ENCODE measurements around the gene NFIB.

The NFIB gene

GRCh38 chr9:14173713-14174112 is 140.2 kb downstream of the NFIB start:
- Histone ChIP-seq H3K27me3 (ENCODE audit: control insufficient read depth, insufficient read depth, low read length) (no peaks in the 10 kb centered on the region), H3K4me1 (ENCODE audit: control insufficient read depth, insufficient read depth, low read length) (peaks cover 2% of the 10 kb centered on the region), H3K4me3 (ENCODE audit: low read length) (no peak overlapping the region), H3K9ac (ENCODE audit: low read length) (no peak overlapping the region), H3K9me3 (ENCODE audit: control insufficient read depth, low read length) (no peaks in the 10 kb centered on the region), H3K36me3 (ENCODE audit: control insufficient read depth, insufficient read depth, low read length) (no peaks in the 10 kb centered on the region)

GRCh38 chr9:14170973-14171596 is 142.9 kb downstream of the NFIB start:
- no peaks in the 10 kb centered on the region for H3K4me1 ChIP-seq (ENCODE audit: control insufficient read depth, insufficient read depth, low read length)
- no peak overlapping the region for H3K4me3 ChIP-seq (ENCODE audit: low read length)
- H3K9me3 ChIP-seq (ENCODE audit: control insufficient read depth, low read length): no peaks in the 10 kb centered on the region
- no peak overlapping the region for H3K9ac ChIP-seq (ENCODE audit: low read length)
- H3K36me3 ChIP-seq (ENCODE audit: control insufficient read depth, insufficient read depth, low read length): no peaks in the 10 kb centered on the region
- no peaks in the 10 kb centered on the region for H3K27me3 ChIP-seq (ENCODE audit: control insufficient read depth, insufficient read depth, low read length)

GRCh38 chr9:14170392-14170931 is 143.5 kb downstream of the NFIB start:
- no peak overlapping the region for H3K4me3 ChIP-seq (ENCODE audit: low read length)
- H3K27me3 ChIP-seq (ENCODE audit: control insufficient read depth, insufficient read depth, low read length): no peaks in the 10 kb centered on the region
- H3K36me3 ChIP-seq (ENCODE audit: control insufficient read depth, insufficient read depth, low read length): no peaks in the 10 kb centered on the region
- no peaks in the 10 kb centered on the region for H3K9me3 ChIP-seq (ENCODE audit: control insufficient read depth, low read length)
- H3K4me1 ChIP-seq (ENCODE audit: control insufficient read depth, insufficient read depth, low read length): no peaks in the 10 kb centered on the region
- H3K9ac ChIP-seq (ENCODE audit: low read length): no peak overlapping the region

- Histone ChIP-seq H3K27me3 (ENCODE audit: control insufficient read depth, insufficient read depth, low read length) (no peaks in the 10 kb centered on the region), H3K36me3 (ENCODE audit: control insufficient read depth, insufficient read depth, low read length) (no peaks in the 10 kb centered on the region), H3K4me3 (ENCODE audit: low read length) (no peak overlapping the region), H3K9me3 (ENCODE audit: control insufficient read depth, low read length) (no peaks in the 10 kb centered on the region), H3K9ac (ENCODE audit: low read length) (no peak overlapping the region), H3K4me1 (ENCODE audit: control insufficient read depth, insufficient read depth, low read length) (no peaks in the 10 kb centered on the region)
These were observed 145.6 kb downstream of the NFIB start for GRCh38 chr9:14168381-14168780.

- Histone ChIP-seq H3K36me3 (ENCODE audit: control insufficient read depth, insufficient read depth, low read length) (no peaks in the 10 kb centered on the region), H3K27me3 (ENCODE audit: control insufficient read depth, insufficient read depth, low read length) (no peaks in the 10 kb centered on the region), H3K9ac (ENCODE audit: low read length) (no peak overlapping the region), H3K4me1 (ENCODE audit: control insufficient read depth, insufficient read depth, low read length) (no peaks in the 10 kb centered on the region), H3K4me3 (ENCODE audit: low read length) (no peak overlapping the region), H3K9me3 (ENCODE audit: control insufficient read depth, low read length) (no peaks in the 10 kb centered on the region)
These were observed 148.4 kb downstream of the NFIB start for GRCh38 chr9:14165376-14166035.

- Histone ChIP-seq H3K9ac (ENCODE audit: low read length) (no peak overlapping the region), H3K27me3 (ENCODE audit: control insufficient read depth, insufficient read depth, low read length) (no peaks in the 10 kb centered on the region), H3K9me3 (ENCODE audit: control insufficient read depth, low read length) (no peaks in the 10 kb centered on the region), H3K36me3 (ENCODE audit: control insufficient read depth, insufficient read depth, low read length) (no peaks in the 10 kb centered on the region), H3K4me3 (ENCODE audit: low read length) (no peak overlapping the region), H3K4me1 (ENCODE audit: control insufficient read depth, insufficient read depth, low read length) (no peaks in the 10 kb centered on the region)
These were observed 149.0 kb downstream of the NFIB start for GRCh38 chr9:14164908-14165307.

GRCh38 chr9:14159440-14160216 is 154.3 kb downstream of the NFIB start:
- H3K4me1 ChIP-seq (ENCODE audit: control insufficient read depth, insufficient read depth, low read length): no peaks in the 10 kb centered on the region
- H3K4me3 ChIP-seq (ENCODE audit: low read length): no peak overlapping the region
- no peaks in the 10 kb centered on the region for H3K9me3 ChIP-seq (ENCODE audit: control insufficient read depth, low read length)
- no peaks in the 10 kb centered on the region for H3K36me3 ChIP-seq (ENCODE audit: control insufficient read depth, insufficient read depth, low read length)
- H3K9ac ChIP-seq (ENCODE audit: low read length): no peak overlapping the region
- H3K27me3 ChIP-seq (ENCODE audit: control insufficient read depth, insufficient read depth, low read length): no peaks in the 10 kb centered on the region

- no peaks in the 10 kb centered on the region for H3K9me3 ChIP-seq (ENCODE audit: control insufficient read depth, low read length)
- no peak overlapping the region for H3K9ac ChIP-seq (ENCODE audit: low read length)
- no peaks in the 10 kb centered on the region for H3K4me1 ChIP-seq (ENCODE audit: control insufficient read depth, insufficient read depth, low read length)
- H3K36me3 ChIP-seq (ENCODE audit: control insufficient read depth, insufficient read depth, low read length): no peaks in the 10 kb centered on the region
- no peaks in the 10 kb centered on the region for H3K27me3 ChIP-seq (ENCODE audit: control insufficient read depth, insufficient read depth, low read length)
- no peak overlapping the region for H3K4me3 ChIP-seq (ENCODE audit: low read length)
These were observed 155.0 kb downstream of the NFIB start for GRCh38 chr9:14158916-14159315.

GRCh38 chr9:14158136-14158813 is 155.7 kb downstream of the NFIB start:
- Histone ChIP-seq H3K9ac (ENCODE audit: low read length) (no peak overlapping the region), H3K27me3 (ENCODE audit: control insufficient read depth, insufficient read depth, low read length) (no peaks in the 10 kb centered on the region), H3K9me3 (ENCODE audit: control insufficient read depth, low read length) (no peaks in the 10 kb centered on the region), H3K4me1 (ENCODE audit: control insufficient read depth, insufficient read depth, low read length) (no peaks in the 10 kb centered on the region), H3K4me3 (ENCODE audit: low read length) (no peak overlapping the region), H3K36me3 (ENCODE audit: control insufficient read depth, insufficient read depth, low read length) (no peaks in the 10 kb centered on the region)

- no peak overlapping the region for H3K4me3 ChIP-seq (ENCODE audit: low read length)
- H3K27me3 ChIP-seq (ENCODE audit: control insufficient read depth, insufficient read depth, low read length): no peaks in the 10 kb centered on the region
- no peaks in the 10 kb centered on the region for H3K36me3 ChIP-seq (ENCODE audit: control insufficient read depth, insufficient read depth, low read length)
- H3K9ac ChIP-seq (ENCODE audit: low read length): no peak overlapping the region
- no peaks in the 10 kb centered on the region for H3K4me1 ChIP-seq (ENCODE audit: control insufficient read depth, insufficient read depth, low read length)
- H3K9me3 ChIP-seq (ENCODE audit: control insufficient read depth, low read length): no peaks in the 10 kb centered on the region
These were observed 156.8 kb downstream of the NFIB start for GRCh38 chr9:14157191-14157590.

GRCh38 chr9:14156046-14156445 is 157.9 kb downstream of the NFIB start:
- no peaks in the 10 kb centered on the region for H3K36me3 ChIP-seq (ENCODE audit: control insufficient read depth, insufficient read depth, low read length)
- H3K4me1 ChIP-seq (ENCODE audit: control insufficient read depth, insufficient read depth, low read length): no peaks in the 10 kb centered on the region
- H3K9me3 ChIP-seq (ENCODE audit: control insufficient read depth, low read length): no peaks in the 10 kb centered on the region
- H3K4me3 ChIP-seq (ENCODE audit: low read length): no peak overlapping the region
- H3K27me3 ChIP-seq (ENCODE audit: control insufficient read depth, insufficient read depth, low read length): no peaks in the 10 kb centered on the region
- no peak overlapping the region for H3K9ac ChIP-seq (ENCODE audit: low read length)

GRCh38 chr9:14155237-14155636 is 158.7 kb downstream of the NFIB start:
- Histone ChIP-seq H3K9ac (ENCODE audit: low read length) (no peak overlapping the region), H3K9me3 (ENCODE audit: control insufficient read depth, low read length) (no peaks in the 10 kb centered on the region), H3K4me3 (ENCODE audit: low read length) (no peak overlapping the region), H3K27me3 (ENCODE audit: control insufficient read depth, insufficient read depth, low read length) (no peaks in the 10 kb centered on the region), H3K4me1 (ENCODE audit: control insufficient read depth, insufficient read depth, low read length) (no peaks in the 10 kb centered on the region), H3K36me3 (ENCODE audit: control insufficient read depth, insufficient read depth, low read length) (no peaks in the 10 kb centered on the region)

All from mucosa of stomach (tissue), 1 donor.